ENCODE results near the gene TRIM44. TPM values are rescaled to one million over a fixed set of nuclear protein-coding genes. Genes with fewer than 3 reads are reported as not detected.

TRIM44 gene
- total RNA-seq, 1 experiment from 2014 or later, result 33.4 TPM

DNA sequence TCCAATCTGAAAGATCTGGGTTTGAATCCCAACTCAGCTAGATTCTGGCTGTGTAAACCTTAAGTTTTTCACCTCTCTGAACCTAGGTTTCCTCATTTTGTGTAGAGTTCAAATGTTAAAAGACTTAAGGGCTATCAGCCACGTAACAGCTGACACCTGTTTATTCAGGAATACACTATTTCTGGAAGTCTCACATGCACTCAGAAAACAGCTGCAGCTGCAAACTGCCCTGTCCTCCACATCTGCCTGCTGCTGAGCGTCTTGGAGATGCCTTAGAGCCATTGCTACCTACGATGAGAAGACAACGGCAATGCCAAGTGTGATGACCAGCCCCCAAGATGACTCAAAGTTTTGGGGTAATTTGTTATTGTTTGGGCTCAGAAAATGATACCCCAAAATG, 6.7 kb upstream of the TRIM44 start:
- BruUV-seq (replicated peaks), result no TSS peak
- ChIA-PET RAD21 (ENCODE audit: low non-redundant PET in 1 of 2, low total read pairs in 2 of 2, uncharacterized antibody in 2 of 2, unreplicated experiment in 2 of 2) (no interaction called here), CTCF (no interaction called here), POLR2A (no interaction called here)
- Histone ChIP-seq H3K9me3 (ENCODE audit: control insufficient read depth in 1 of 2, insufficient read depth in 1 of 2, low read depth in 1 of 2, low read length in 2 of 2) (no peaks in the 10 kb centered on the region), H3K4me1 (ENCODE audit: control insufficient read depth in 1 of 2, insufficient read depth in 2 of 2, low read length in 2 of 2) (no peaks in the 10 kb centered on the region), H3K27ac (ENCODE audit: low read depth, low read length) (no peak overlapping the region), H3K9me2 (ENCODE audit: insufficient read depth) (no peaks in the 10 kb centered on the region), H3K36me3 (ENCODE audit: control insufficient read depth in 1 of 2, insufficient read depth in 2 of 2, low read length in 2 of 2) (no peaks in the 10 kb centered on the region), H3K4me3 (replicated peaks in 1 of 2; ENCODE audit: low read depth in 1 of 2, low read length in 2 of 2) (no peak overlapping the region), H3K4me2 (ENCODE audit: low read length) (no peak overlapping the region), H3K9ac (ENCODE audit: low read length) (no peak overlapping the region), H4K20me1 (ENCODE audit: insufficient read depth) (no peaks in the 10 kb centered on the region), H3K27me3 (ENCODE audit: insufficient read depth, low read length) (no peaks in the 10 kb centered on the region), H3K79me2 (ENCODE audit: insufficient read depth, low read length) (no peaks in the 10 kb centered on the region), H2AFZ (ENCODE audit: low read depth, low read length, poor library complexity, severe bottlenecking) (no peak overlapping the region)
- TF ChIP-seq CBX3 (IDR thresholded peaks at IDR 0.05; ENCODE audit: low read depth) (no peak), SRF (IDR thresholded peaks at IDR 0.05; ENCODE audit: low read depth) (no peak), ELF1 (IDR thresholded peaks at IDR 0.05; ENCODE audit: borderline replicate concordance, low read depth) (no peak), EGR1 (IDR thresholded peaks at IDR 0.05; ENCODE audit: low read depth) (no peak), ATF3 (IDR thresholded peaks at IDR 0.05) (no peak), FOSL1 (IDR thresholded peaks at IDR 0.05; ENCODE audit: low read depth) (no peak), JUND (IDR thresholded peaks at IDR 0.05) (no peak), ZFX (IDR thresholded peaks at IDR 0.05) (no peak), TCF7L2 (IDR thresholded peaks at IDR 0.05; ENCODE audit: borderline replicate concordance, extremely low read depth, insufficient read depth, insufficient read length) (no peak), EZH2 (IDR thresholded peaks at IDR 0.05) (no peak), ZNF274 (IDR thresholded peaks at IDR 0.05; ENCODE audit: low read depth, low read length) (no peak), RAD21 (IDR thresholded peaks at IDR 0.05; ENCODE audit: low read depth) (no peak)
- TF ChIP-seq, protein P1, sequence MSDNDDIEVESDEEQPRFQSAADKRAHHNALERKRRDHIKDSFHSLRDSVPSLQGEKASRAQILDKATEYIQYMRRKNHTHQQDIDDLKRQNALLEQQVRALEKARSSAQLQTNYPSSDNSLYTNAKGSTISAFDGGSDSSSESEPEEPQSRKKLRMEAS (IDR thresholded peaks at IDR 0.05), result no peak
- intact Hi-C loops (cut with micrococcal nuclease), result no loop called here
- no peak for ATAC-seq
- DNase-seq (ENCODE audit: low read depth, low spot score), result no peak

All from HCT116 (cell line).